GM21528 (cell line): ENCODE measurements around the gene WDFY2.

Experiments used
- ATAC-seq: cut with Tn5 transposase; IDR thresholded peaks from one replicate; pipeline ENCODE4 v1.9.1; 2021; ENCODE audit warnings: mild to moderate bottlenecking, moderate library complexity; ENCODE audit not compliant: unreplicated experiment, low FRiP score

The WDFY2 gene

DNA sequence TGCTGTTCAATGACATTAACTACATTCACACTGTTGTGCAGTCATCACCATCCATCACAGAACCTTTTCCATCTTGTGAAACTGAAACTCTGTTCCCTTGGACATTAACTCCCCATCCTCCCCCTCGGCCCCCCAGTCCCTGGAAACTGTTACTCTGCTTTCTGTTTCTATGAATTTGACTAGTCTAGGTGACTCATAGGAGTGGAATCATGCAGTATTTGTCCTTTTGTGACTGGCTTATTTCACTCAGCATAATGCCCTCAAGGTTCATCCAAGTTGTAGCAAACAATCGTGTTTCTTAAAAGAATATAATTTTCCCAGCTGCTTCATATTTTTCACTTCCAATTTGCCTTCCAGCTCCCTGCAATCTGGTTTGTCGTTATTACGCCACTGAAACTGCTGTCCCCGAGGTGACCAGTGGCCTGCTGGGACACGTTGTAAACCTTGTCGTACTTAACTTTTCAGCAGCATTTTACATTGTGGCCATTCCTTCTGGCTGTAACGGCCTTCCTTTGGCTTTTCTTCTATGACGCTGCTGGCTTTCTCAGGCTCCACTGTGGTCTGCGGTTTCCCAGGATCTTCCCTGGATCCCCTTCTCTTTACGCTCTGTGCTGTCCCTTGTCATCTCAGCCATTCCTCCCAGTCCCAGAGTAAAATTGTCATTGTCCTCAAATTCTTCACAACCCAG, 145.7 kb downstream of the WDFY2 start:
- no peak for ATAC-seq

DNA sequence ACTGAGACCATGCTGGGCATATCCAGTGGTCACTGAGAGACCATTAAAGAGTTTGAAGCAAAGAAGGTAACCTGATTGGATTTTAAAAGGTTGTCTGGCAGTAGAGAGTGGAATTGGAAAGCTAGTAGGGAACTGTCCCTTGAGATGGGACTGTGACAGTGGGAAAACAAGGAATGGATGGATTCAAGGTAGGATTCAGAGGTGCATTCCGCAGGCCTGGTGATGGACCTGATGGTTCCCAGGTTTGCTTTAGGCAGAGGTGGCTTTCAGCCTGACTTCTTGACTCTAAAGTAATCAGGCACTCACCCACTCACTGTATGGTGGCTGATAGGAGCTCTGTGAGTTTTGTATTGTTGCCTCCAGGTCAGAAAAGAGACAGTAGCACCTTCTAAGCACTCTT, 146.7 kb downstream of the WDFY2 start:
- no peak for ATAC-seq

DNA sequence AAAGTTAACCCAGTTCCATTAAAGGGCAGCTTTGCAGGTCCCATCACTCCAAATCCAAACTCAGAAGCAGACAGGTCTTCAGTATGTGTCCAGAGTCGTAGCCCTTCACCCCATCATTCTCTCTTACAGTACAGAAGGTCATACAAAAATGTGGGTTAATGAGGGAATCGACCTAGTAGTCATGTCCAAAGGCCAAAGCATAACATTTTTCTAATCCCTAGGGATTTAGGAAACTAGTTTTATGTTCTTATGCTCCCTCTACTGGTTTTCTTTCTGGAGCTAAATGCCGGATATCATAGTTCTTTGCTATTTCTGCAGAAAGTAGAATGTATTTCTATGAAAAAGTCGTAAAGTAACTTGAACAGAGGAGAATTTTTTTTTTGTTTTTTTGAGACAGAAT, 147.5 kb downstream of the WDFY2 start:
- no peak for ATAC-seq

GRCh38 chr13:51733374-51734298, 149.4 kb downstream of the WDFY2 start:
- no peak for ATAC-seq

- ATAC-seq: no peak
Observed at GRCh38 chr13:51734786-51735185, 150.5 kb downstream of the WDFY2 start.

DNA sequence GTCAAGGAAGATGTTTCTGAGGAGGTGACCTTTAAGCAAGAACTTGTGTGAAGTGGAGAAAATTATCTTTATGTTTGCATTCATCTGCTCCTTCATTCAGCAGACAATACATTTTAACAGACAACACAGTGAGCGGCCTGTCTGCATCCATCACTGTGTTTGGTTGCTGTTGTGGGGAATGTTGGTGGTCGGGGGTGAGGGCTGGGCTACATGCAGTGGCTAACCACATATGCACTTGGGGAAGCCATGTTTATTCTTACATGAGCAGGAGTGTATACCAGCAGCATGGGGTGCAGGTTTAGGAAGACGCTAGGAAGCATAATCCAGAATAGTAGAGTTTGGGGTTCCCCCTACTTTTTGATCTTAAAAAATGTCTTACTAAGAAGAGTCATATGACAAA, 153.3 kb downstream of the WDFY2 start:
- ATAC-seq: no peak

- ATAC-seq: no peak
Observed at GRCh38 chr13:51738226-51738905, 154.1 kb downstream of the WDFY2 start.

- ATAC-seq: no peak
Observed at GRCh38 chr13:51739027-51739764, 154.9 kb downstream of the WDFY2 start.

GRCh38 chr13:51740698-51741097, 156.4 kb downstream of the WDFY2 start:
- ATAC-seq: no peak

DNA sequence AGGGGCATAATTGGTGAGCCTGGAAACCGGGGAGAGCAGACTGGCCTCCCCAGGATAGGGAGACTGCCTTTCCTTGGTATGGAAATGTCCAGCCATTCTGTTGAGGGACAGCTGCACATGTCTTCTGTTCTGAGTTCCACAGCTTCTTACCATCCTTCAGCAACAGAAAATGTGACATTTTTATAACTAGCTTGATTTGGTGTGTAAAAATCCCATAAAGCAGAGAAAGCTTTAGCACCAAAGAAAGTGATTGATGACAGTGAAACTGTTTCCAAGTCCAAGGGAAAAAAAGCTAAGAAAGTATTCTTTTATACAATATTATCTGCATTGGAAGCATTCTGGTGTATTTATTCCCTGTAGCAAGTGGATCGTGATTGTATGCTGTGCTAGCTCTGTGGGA, 157.8 kb downstream of the WDFY2 start:
- no peak for ATAC-seq

- ATAC-seq: no peak
Observed at GRCh38 chr13:51742611-51743010, 158.3 kb downstream of the WDFY2 start.

DNA sequence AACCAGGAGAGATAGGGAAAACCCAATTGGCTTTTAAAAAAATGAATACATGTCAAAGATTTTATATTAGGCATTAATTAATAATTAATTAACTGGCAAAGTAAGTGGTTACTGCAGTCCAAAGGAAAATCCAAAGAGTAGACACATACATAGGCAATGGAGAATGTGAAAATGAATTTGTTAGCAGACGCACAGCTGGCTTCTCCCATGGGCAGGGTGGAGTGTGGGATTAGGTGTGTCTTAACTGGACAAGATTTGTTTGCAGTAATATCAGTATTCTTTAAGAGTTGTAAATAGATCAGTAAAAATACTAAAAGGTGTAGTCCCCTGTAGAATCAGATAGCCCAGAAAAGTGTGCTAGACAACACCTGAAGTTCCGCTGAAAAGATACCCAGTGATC, 161.0 kb downstream of the WDFY2 start:
- ATAC-seq: no peak

DNA sequence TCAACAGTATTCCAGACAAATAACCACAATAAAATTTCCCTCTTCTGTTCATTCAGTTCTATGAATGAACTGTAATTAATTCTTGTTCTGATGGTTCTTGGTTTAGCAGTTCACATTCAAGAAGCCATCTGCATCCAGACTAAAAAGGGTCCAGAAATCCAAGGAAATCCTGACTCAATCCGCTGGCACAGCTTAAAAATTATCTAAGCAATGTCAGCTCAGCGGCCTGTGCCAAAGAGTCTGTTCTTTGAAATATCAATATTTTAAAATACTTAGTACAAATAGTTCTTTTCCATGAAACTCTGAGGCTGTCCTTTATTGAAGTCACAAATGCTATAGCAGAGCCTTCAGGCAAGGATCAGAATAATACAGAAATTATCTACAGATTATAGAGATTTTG, 162.5 kb downstream of the WDFY2 start:
- ATAC-seq: no peak

GRCh38 chr13:51747438-51748434, 163.5 kb downstream of the WDFY2 start:
- ATAC-seq: no peak

GRCh38 chr13:51756651-51757050, 172.4 kb downstream of the WDFY2 start:
- ATAC-seq: no peak

DNA sequence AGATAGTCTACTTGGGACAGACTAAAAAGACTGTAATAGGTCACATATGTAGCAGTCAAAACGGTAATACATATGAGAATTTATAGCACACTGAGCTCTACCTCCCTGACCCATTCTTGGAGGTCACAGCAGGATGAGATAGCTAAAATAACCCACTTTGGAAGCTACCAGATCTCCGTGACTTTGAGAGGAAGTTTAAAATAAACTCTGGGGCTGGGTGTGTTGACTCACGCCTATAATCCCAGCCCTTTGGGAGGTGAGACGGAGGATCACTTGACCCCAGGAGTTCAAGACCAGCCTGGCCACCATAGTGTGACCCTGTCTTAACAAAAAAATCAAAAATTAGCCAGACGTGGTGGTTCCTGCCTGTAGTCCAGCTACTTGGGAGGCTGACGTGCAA, 174.4 kb downstream of the WDFY2 start:
- no peak for ATAC-seq

- ATAC-seq: no peak
Observed at GRCh38 chr13:51759240-51759639, 175.0 kb downstream of the WDFY2 start.

DNA sequence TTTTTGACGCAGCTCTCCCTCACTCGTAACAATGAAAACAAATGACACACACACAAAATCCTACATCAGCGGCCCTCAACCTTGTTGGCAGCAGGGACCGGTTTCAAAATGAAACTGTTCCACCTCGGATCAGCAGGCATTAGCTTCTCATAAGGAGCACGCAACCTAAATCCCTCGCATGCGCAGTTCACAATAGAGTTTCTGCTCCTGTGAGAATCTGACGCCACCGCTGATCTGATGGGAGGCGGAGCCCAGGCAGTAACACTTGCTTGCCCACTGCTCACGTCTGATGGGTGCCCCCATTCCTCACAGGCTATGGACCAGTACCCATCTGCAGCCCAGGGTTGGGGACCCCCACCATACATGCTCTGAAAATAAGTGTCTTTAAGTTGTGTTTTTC, 176.3 kb downstream of the WDFY2 start:
- ATAC-seq: no peak

DNA sequence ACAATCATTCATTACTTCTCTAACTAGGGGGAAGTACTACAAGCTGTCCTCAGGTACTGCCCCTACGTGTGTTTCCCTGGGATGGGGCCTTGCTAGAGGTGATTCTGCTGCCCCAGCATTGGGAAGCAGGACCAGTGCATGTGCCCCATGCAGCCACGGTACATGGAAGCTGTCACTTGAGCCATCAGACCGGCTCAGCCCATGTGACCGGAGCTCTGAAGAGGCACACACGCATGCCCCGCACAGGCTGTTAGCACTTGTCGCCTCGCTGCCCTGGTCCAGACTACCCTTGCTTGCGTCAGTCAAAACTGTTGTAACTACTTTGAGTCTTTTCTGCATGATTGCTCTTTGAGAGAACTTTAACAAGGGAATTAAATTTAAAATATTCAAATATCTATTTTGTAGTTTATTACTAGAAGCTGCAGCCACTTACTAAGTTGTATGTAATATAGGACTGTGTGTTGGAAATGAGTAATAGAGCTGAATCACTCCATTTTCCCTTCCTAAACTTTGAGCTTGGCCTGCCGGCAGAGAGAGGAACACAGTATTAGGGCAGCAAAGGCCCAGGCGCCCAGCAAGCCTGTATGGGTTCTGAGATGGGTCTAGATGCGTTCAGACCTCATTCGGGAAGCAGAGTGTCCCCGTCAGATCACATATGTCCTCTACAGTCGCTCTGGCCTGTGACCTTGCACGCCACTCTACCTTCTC, 177.5 kb downstream of the WDFY2 start:
- ATAC-seq: no peak
